Mucosa of stomach (tissue), 1 donor: ENCODE data around the gene NOSTRIN.
"Not testable (repeated sequence)": the region's sequence is repeated elsewhere in the genome, so short reads cannot be mapped to it uniquely, and the experiment has no call there.

Experiments
- H3K27me3 ChIP-seq: one replicate; pipeline ENCODE4 v1.7.0; 2013; ENCODE audit warnings: mild to moderate bottlenecking, low read length; ENCODE audit not compliant: control insufficient read depth, insufficient read depth
- H3K36me3 ChIP-seq: one replicate; pipeline ENCODE4 v1.7.0; 2013; ENCODE audit warnings: low read length; ENCODE audit not compliant: control insufficient read depth, insufficient read depth
- H3K4me1 ChIP-seq: one replicate; pipeline ENCODE4 v1.7.0; 2013; ENCODE audit warnings: mild to moderate bottlenecking, low read length; ENCODE audit not compliant: control insufficient read depth, insufficient read depth
- H3K4me3 ChIP-seq: one replicate; pipeline ENCODE4 v1.7.0; 2013; ENCODE audit warnings: low read length
- H3K9ac ChIP-seq: one replicate; pipeline ENCODE4 v1.7.0; 2013; ENCODE audit warnings: mild to moderate bottlenecking, low read length, moderate library complexity
- H3K9me3 ChIP-seq: one replicate; pipeline ENCODE4 v1.7.0; 2013; ENCODE audit warnings: mild to moderate bottlenecking, low read length, moderate library complexity; ENCODE audit not compliant: control insufficient read depth
- donor health status: Pancreatic carcinoma.

Gene NOSTRIN

GRCh38 chr2:168801961-168802858 is at the start of gene NOSTRIN:
TSS of gene NOSTRIN (plus strand) at chr2:168802637. CDS start at chr2:168802647, 10 bp downstream.
- Histone ChIP-seq H3K27me3 (no peaks in the 10 kb centered on the region), H3K36me3 (no peaks in the 10 kb centered on the region), H3K9me3 (no peaks in the 10 kb centered on the region), H3K9ac (peak within 1 kb of the TSS; percentile 77), H3K4me3 (peak within 1 kb of the TSS; percentile 34), H3K4me1 (peaks cover 32% of the 10 kb centered on the region)

GRCh38 chr2:168753765-168754329 is 48.6 kb upstream of the NOSTRIN start:
- Histone ChIP-seq H3K9me3 (no peaks in the 10 kb centered on the region), H3K27me3 (no peaks in the 10 kb centered on the region), H3K4me3 (no peak overlapping the region), H3K36me3 (no peaks in the 10 kb centered on the region), H3K9ac (no peak overlapping the region), H3K4me1 (peaks cover 27% of the 10 kb centered on the region)

- Histone ChIP-seq H3K9ac (no peak overlapping the region), H3K27me3 (no peaks in the 10 kb centered on the region), H3K4me3 (no peak overlapping the region), H3K4me1 (peaks cover 15% of the 10 kb centered on the region), H3K9me3 (no peaks in the 10 kb centered on the region), H3K36me3 (no peaks in the 10 kb centered on the region)
Observed at GRCh38 chr2:168757223-168757622, 45.2 kb upstream of the NOSTRIN start.

GRCh38 chr2:168758970-168759820 is 43.2 kb upstream of the NOSTRIN start:
- Histone ChIP-seq H3K4me3 (no peak overlapping the region), H3K27me3 (no peaks in the 10 kb centered on the region), H3K9ac (no peak overlapping the region), H3K4me1 (peaks cover 15% of the 10 kb centered on the region), H3K36me3 (no peaks in the 10 kb centered on the region), H3K9me3 (no peaks in the 10 kb centered on the region)

- Histone ChIP-seq H3K9me3 (no peaks in the 10 kb centered on the region), H3K36me3 (no peaks in the 10 kb centered on the region), H3K4me3 (no peak overlapping the region), H3K4me1 (no peaks in the 10 kb centered on the region), H3K27me3 (no peaks in the 10 kb centered on the region), H3K9ac (no peak overlapping the region)
Observed at GRCh38 chr2:168765401-168765800, 37.0 kb upstream of the NOSTRIN start.

- no peak overlapping the region for H3K4me3 ChIP-seq
- no peak overlapping the region for H3K9ac ChIP-seq
- no peaks in the 10 kb centered on the region for H3K36me3 ChIP-seq
- no peaks in the 10 kb centered on the region for H3K9me3 ChIP-seq
- H3K4me1 ChIP-seq: no peaks in the 10 kb centered on the region
- H3K27me3 ChIP-seq: no peaks in the 10 kb centered on the region
Observed at GRCh38 chr2:168766600-168766999, 35.8 kb upstream of the NOSTRIN start.

- no peak overlapping the region for H3K9ac ChIP-seq
- H3K4me3 ChIP-seq: no peak overlapping the region
- H3K4me1 ChIP-seq: no peaks in the 10 kb centered on the region
- H3K27me3 ChIP-seq: no peaks in the 10 kb centered on the region
- H3K9me3 ChIP-seq: no peaks in the 10 kb centered on the region
- H3K36me3 ChIP-seq: no peaks in the 10 kb centered on the region
Observed at GRCh38 chr2:168767258-168767657, 35.2 kb upstream of the NOSTRIN start.

- not testable (repeated sequence) for H3K9ac ChIP-seq, H3K36me3 ChIP-seq, H3K9me3 ChIP-seq, H3K27me3 ChIP-seq, H3K4me1 ChIP-seq, H3K4me3 ChIP-seq
Observed at GRCh38 chr2:168768357-168768756, 34.1 kb upstream of the NOSTRIN start.

- H3K9ac ChIP-seq: no peak overlapping the region
- no peaks in the 10 kb centered on the region for H3K36me3 ChIP-seq
- no peaks in the 10 kb centered on the region for H3K9me3 ChIP-seq
- no peaks in the 10 kb centered on the region for H3K4me1 ChIP-seq
- no peak overlapping the region for H3K4me3 ChIP-seq
- no peaks in the 10 kb centered on the region for H3K27me3 ChIP-seq
Observed at GRCh38 chr2:168770796-168771195, 31.6 kb upstream of the NOSTRIN start.

- Histone ChIP-seq H3K4me3 (no peak overlapping the region), H3K27me3 (no peaks in the 10 kb centered on the region), H3K36me3 (no peaks in the 10 kb centered on the region), H3K9me3 (no peaks in the 10 kb centered on the region), H3K9ac (no peak overlapping the region), H3K4me1 (no peaks in the 10 kb centered on the region)
Observed at GRCh38 chr2:168772704-168773103, 29.7 kb upstream of the NOSTRIN start.

GRCh38 chr2:168773128-168773527 is 29.3 kb upstream of the NOSTRIN start:
- Histone ChIP-seq H3K9me3 (no peaks in the 10 kb centered on the region), H3K9ac (no peak overlapping the region), H3K27me3 (no peaks in the 10 kb centered on the region), H3K4me3 (no peak overlapping the region), H3K36me3 (no peaks in the 10 kb centered on the region), H3K4me1 (no peaks in the 10 kb centered on the region)
